PC-9 (cell line): ENCODE measurements around the gene TAOK2. TPM values are rescaled to one million over a fixed set of nuclear protein-coding genes. Genes with fewer than 3 reads are reported as not detected.

Experiments used
- BruUV-seq: library from RNA; stranded (reverse); fragments of 400-500 nt; replicated peaks from 2 replicates; lab custom pipeline; 2021; lab: Mats Ljungman, UMichigan
- CTCF ChIA-PET: fragments of 300-600 bp; sonication (Branson Sonifier 250); formaldehyde crosslinking; loops from one replicate; lab custom pipeline; 2022; ENCODE audit warnings: antibody characterized with exemption; lab: Charles Lee
- POLR2A ChIA-PET: fragments of 300-600 bp; sonication (Branson Sonifier 250); formaldehyde crosslinking; loops from one replicate; lab custom pipeline; 2022; ENCODE audit warnings: antibody characterized with exemption; ENCODE audit not compliant: unreplicated experiment; lab: Charles Lee
- DNase-seq, 2 experiments: peaks; one replicate each; pipeline versions ENCODE4 v3.0.0 to v3.0.0-alpha.2; 2015 to 2022; ENCODE audit warnings: mixed read lengths in 1 of 2
- H2AFZ ChIP-seq: fragments of 200-600 bp; sonication (generic); 2 replicates; pipeline ENCODE4 v1.8.1; 2017; ENCODE audit warnings: antibody characterized with exemption
- H3F3A ChIP-seq: fragments of 200-600 bp; sonication (generic); 2 replicates; pipeline ENCODE4 v1.8.1; 2017; ENCODE audit warnings: antibody characterized with exemption, mild to moderate bottlenecking, low read depth; ENCODE audit not compliant: insufficient read depth
- H3K27ac ChIP-seq: fragments of 200-600 bp; sonication (generic); 2 replicates; pipeline ENCODE4 v1.6.1; 2016; ENCODE audit warnings: mixed run types
- H3K27me3 ChIP-seq: fragments of 200-600 bp; sonication (generic); 2 replicates; pipeline ENCODE4 v1.6.1; 2016; ENCODE audit warnings: low read depth, mixed run types; ENCODE audit not compliant: insufficient read depth
- H3K36me3 ChIP-seq: fragments of 200-600 bp; sonication (generic); 2 replicates; pipeline ENCODE4 v1.6.1; 2016; ENCODE audit warnings: low read depth, mixed run types
- H3K4me1 ChIP-seq: fragments of 200-600 bp; sonication (generic); replicated peaks from 2 replicates; pipeline ENCODE4 v1.6.1; 2016; ENCODE audit warnings: mixed run types; ENCODE audit not compliant: insufficient read depth
- H3K4me2 ChIP-seq: fragments of 200-600 bp; sonication (generic); 2 replicates; pipeline ENCODE4 v1.6.1; 2017; ENCODE audit warnings: mixed run types
- H3K4me3 ChIP-seq: fragments of 200-600 bp; sonication (generic); 2 replicates; pipeline ENCODE4 v1.6.1; 2016; ENCODE audit warnings: mixed run types
- H3K79me2 ChIP-seq: fragments of 200-600 bp; sonication (generic); 2 replicates; pipeline ENCODE4 v1.6.1; 2017; ENCODE audit warnings: low read depth, mixed run types
- H3K9me2 ChIP-seq: fragments of 200-600 bp; sonication (generic); 2 replicates; pipeline ENCODE4 v1.8.1; 2017; ENCODE audit warnings: mild to moderate bottlenecking; ENCODE audit not compliant: insufficient read depth
- H3K9me3 ChIP-seq: fragments of 200-600 bp; sonication (generic); 2 replicates; pipeline ENCODE4 v1.8.1; 2016; ENCODE audit warnings: low read depth; ENCODE audit not compliant: insufficient read depth
- H4K20me1 ChIP-seq: fragments of 200-600 bp; sonication (generic); 2 replicates; pipeline ENCODE4 v1.8.1; 2017; ENCODE audit not compliant: insufficient read depth
- CTCF ChIP-seq: fragments of 200-600 bp; sonication (generic); conservative IDR thresholded peaks from 2 replicates; pipeline ENCODE4 v1.6.1; 2017; ENCODE audit warnings: mixed run types, antibody characterized with exemption, mild to moderate bottlenecking, moderate library complexity
- EZH2 ChIP-seq: fragments of 200-600 bp; sonication (generic); IDR thresholded peaks from 2 replicates; pipeline ENCODE4 v1.8.0; 2017; ENCODE audit warnings: antibody characterized with exemption, low read depth
- intact Hi-C: fragments of 100-400 bp; cut with micrococcal nuclease; formaldehyde crosslinking; loops from one replicate; pipeline ENCODE4 v1.10.0; 2022; ENCODE audit not compliant: unreplicated experiment
- total RNA-seq: library from RNA; stranded (reverse); gene quantifications from 2 replicates; pipeline ENCODE4 v1.2.3, GENCODE V29; 2021

Gene TAOK2
- total RNA-seq, 1 experiment from 2014 or later: 82.9 TPM

DNA sequence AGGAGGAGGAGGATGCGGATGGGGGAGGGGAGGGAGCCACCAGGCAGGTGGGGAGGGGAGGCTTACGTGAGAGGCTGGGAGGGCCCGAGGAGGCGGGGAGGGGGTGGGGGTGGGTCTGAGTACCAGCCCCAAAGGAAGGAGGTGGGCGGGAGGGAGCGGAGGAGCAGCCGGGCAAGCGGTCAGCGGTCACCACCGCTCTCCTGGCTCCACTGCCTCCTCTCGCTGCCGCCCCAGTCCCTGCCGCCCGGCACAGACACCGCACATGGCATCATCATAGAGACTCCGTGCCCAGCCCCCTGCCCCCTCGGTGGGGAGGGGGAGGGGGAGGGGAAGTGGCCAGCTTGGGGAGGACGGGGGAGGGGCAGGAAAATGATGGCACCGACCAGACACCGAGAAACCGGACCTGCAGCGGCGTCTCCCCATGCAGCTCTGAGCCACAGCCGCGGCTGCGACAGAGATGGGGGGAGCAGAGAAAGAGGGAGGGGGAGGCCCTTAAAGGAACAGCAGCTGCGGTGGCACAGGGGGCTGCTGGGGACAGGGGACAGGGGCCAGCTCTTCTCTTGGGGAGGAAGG lies 57.3 kb downstream of the TAOK2 start, which contains the start of gene TLCD3B:
Gene TLCD3B (minus strand): TSS at position 431 of the 573 bp plus-strand sequence. CDS start 744 bp downstream, outside the sequence.
- no peaks in the 10 kb centered on the region for H4K20me1 ChIP-seq
- peak within 1 kb of the TSS; percentile 60 for H3K4me2 ChIP-seq
- intact Hi-C loops: no loop called here
- BruUV-seq: no TSS peak
- H3K27me3 ChIP-seq: peaks cover 55% of the 10 kb centered on the region
- ChIA-PET CTCF (interaction anchor here (0.6 to 1.4 kb wide), 2 partner anchors 9 to 590 kb away, joined by 4 to 5 read pairs; no protein-coding TSS in a partner anchor), POLR2A (no interaction called here)
- no peaks in the 10 kb centered on the region for H3K79me2 ChIP-seq
- no peak within 1 kb of the TSS for H2AFZ ChIP-seq
- no peaks in the 10 kb centered on the region for H3K4me1 ChIP-seq
- H3K9me3 ChIP-seq: no peaks in the 10 kb centered on the region
- no peak within 1 kb of the TSS for H3K27ac ChIP-seq
- 0 out of 2 replicates have a peak, but pooled peaks cover 5% of the 10 kb centered on the region for H3F3A ChIP-seq
- DNase-seq: no peak
- peak within 1 kb of the TSS; percentile 12; the same call in 1 of the 2 replicates for H3K4me3 ChIP-seq
- H3K9me2 ChIP-seq: no peaks in the 10 kb centered on the region
- no peak for TF ChIP-seq CTCF
- TF ChIP-seq EZH2: no peak
- H3K36me3 ChIP-seq: no peaks in the 10 kb centered on the region

- Histone ChIP-seq H4K20me1 (no peaks in the 10 kb centered on the region), H3K9me2 (no peaks in the 10 kb centered on the region), H3K9me3 (no peaks in the 10 kb centered on the region), H3K4me1 (no peaks in the 10 kb centered on the region), H3K4me2 (peak overlapping the region; percentile 60), H3K27ac (no peak overlapping the region), H3F3A (0 out of 2 replicates have a peak, but pooled peaks cover 5% of the 10 kb centered on the region), H3K4me3 (no peak overlapping the region), H3K36me3 (no peaks in the 10 kb centered on the region), H2AFZ (no peak overlapping the region), H3K27me3 (peaks cover 49% of the 10 kb centered on the region), H3K79me2 (no peaks in the 10 kb centered on the region)
- CTCF ChIA-PET: interaction anchor here (1.1 to 1.5 kb wide), 5 partner anchors 8 to 212 kb away, joined by 3 to 10 read pairs (median 4); partner anchors contain the start of gene C16orf92
- no TSS peak for BruUV-seq
- POLR2A ChIA-PET: no interaction called here
- TF ChIP-seq EZH2 (no peak), CTCF (no peak)
- intact Hi-C loops: no loop called here
- DNase-seq: no peak
These were observed 57.8 kb downstream of the TAOK2 start for GRCh38 chr16:30031477-30031918.

DNA sequence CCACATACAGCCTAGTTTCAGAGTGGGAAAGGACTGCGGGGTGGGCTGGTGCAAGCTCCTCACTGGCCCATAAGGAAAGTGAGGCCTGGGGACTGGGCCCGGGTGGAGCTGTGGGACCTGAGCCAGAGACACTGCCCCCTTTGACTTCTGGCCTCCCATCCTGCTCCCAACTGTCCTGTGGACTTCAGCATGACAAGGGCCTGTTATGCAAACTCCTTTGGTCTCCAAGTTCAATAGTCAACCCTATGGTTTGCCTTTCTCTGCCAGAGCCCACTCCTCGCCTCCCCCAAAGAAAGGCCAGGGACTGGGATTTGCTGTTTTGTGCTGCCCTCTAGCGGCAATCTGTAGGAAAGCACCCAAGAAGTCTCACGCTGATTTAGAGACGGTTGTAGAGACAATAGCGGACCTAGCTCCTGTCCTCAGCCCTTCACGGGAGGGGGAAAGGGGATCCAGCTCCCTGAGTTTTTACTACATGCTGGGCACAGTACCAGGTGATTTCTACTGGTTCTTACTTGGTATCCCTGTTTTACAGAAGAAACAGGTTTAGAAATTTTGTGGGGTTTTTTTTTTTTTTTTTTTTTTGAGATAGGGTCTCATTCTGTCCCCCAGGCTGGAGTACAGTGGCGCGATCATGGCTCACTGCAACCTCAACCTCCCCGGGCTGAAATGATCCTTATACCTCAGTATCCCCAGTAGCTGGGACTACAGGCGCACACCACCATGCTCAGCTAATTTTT lies 58.6 kb downstream of the TAOK2 start:
- Histone ChIP-seq H3K27ac (no peak overlapping the region), H3K27me3 (peaks cover 42% of the 10 kb centered on the region), H4K20me1 (no peaks in the 10 kb centered on the region), H3K4me2 (no peak overlapping the region), H3K79me2 (no peaks in the 10 kb centered on the region), H2AFZ (no peak overlapping the region), H3K4me1 (no peaks in the 10 kb centered on the region), H3F3A (0 out of 2 replicates have a peak, but pooled peaks cover 5% of the 10 kb centered on the region), H3K9me2 (no peaks in the 10 kb centered on the region), H3K4me3 (no peak overlapping the region), H3K9me3 (no peaks in the 10 kb centered on the region), H3K36me3 (no peaks in the 10 kb centered on the region)
- BruUV-seq: no TSS peak
- intact Hi-C loops: no loop called here
- CTCF ChIA-PET: interaction anchor here (0.5 to 1.5 kb wide), 10 partner anchors 7 to 1170 kb away, joined by 3 to 10 read pairs (median 4); partner anchors contain the start of gene C16orf92
- POLR2A ChIA-PET: interaction anchor here (0.5 to 0.6 kb wide), 2 partner anchors 138 to 385 kb away, joined by 3 to 13 read pairs; no protein-coding TSS in a partner anchor
- DNase-seq: peak; percentile 66 to 72
- TF ChIP-seq CTCF (peak; percentile 99), EZH2 (no peak)
